Regular cardiac myocyte (primary cell): ENCODE measurements around the gene PPIL1. TPM values are rescaled to one million over a fixed set of nuclear protein-coding genes. Genes with fewer than 3 reads are reported as not detected.

ENCODE experiments used
- total RNA-seq: library from RNA; depleted of rRNA; stranded (reverse); fragments of >200 nt; gene quantifications from 2 replicates; pipeline ENCODE4 v1.2.3, GENCODE V29; 2014

PPIL1 gene
- total RNA-seq = 23.4 and 55.8 TPM in 2 replicates

GRCh38 chr6:36874443-36875249 lies at the start of gene PPIL1:
PPIL1 (minus strand) TSS chr6:36874803; CDS start chr6:36874772, 31 bp downstream.

GRCh38 chr6:36885461-36886401 lies 11.1 kb upstream of the PPIL1 start, which contains the start of gene C6orf89:
C6orf89 (plus strand) TSS chr6:36885952; CDS start chr6:36899445, 13,493 bp downstream.

GRCh38 chr6:36838896-36839748 lies 35.5 kb downstream of the PPIL1 start, which contains the start of gene CPNE5:
CPNE5 (minus strand) TSS chr6:36839444; CDS start chr6:36839377, 67 bp downstream.

Other genes starting within 250 kb of the PPIL1 start
- 230 and 557 TPM in 2 replicates for gene CDKN1A, start 196.1 kb downstream of the PPIL1 start, total RNA-seq
- gene RAB44, start 177.0 kb downstream of the PPIL1 start, total RNA-seq = under 0.01 TPM in 2 replicates
- gene CPNE5, start 35.4 kb downstream of the PPIL1 start, total RNA-seq = under 0.01 TPM in 1 of 2 replicates, not detected in the other
- gene C6orf89, start 11.1 kb upstream of the PPIL1 start, total RNA-seq = 40.6 and 44.5 TPM in 2 replicates
- gene PI16, start 79.9 kb upstream of the PPIL1 start, total RNA-seq = 0.28 and 0.38 TPM in 2 replicates
- gene MTCH1, start 111.4 kb upstream of the PPIL1 start, total RNA-seq = 300 and 305 TPM in 2 replicates
- not detected in 2 replicates for gene FGD2, start 130.9 kb upstream of the PPIL1 start, total RNA-seq